Aorta (tissue), 5 donors: ENCODE data around the gene XPNPEP3. TPM values are rescaled to one million over a fixed set of nuclear protein-coding genes. Genes with fewer than 3 reads are reported as not detected.
"Not testable (repeated sequence)": the region's sequence is repeated elsewhere in the genome, so short reads cannot be mapped to it uniquely, and the experiment has no call there.

Source experiments
- ATAC-seq: fragments of 200-7000 bp; cut with Tn5 transposase; one replicate; pipeline ENCODE4 v1.9.1; 2022; ENCODE audit warnings: moderate library complexity; ENCODE audit not compliant: low FRiP score
- DNase-seq, 2 donors: peaks; one replicate each; pipeline ENCODE4 v3.0.0-alpha.2; 2020
- H3K27ac ChIP-seq, 2 donors: one replicate each; pipeline ENCODE4 v1.5.1; 2013; ENCODE audit warnings: low read length in 2 of 2, mild to moderate bottlenecking in 2 of 2, moderate library complexity in 2 of 2, control low read depth in 1 of 2, inconsistent platforms in 1 of 2, low read depth in 1 of 2
- H3K27me3 ChIP-seq, 2 donors: one replicate each; pipeline ENCODE4 v1.6.1; 2013; ENCODE audit warnings: control low read depth in 1 of 2, low read length in 1 of 2, mild to moderate bottlenecking in 1 of 2, moderate library complexity in 1 of 2; ENCODE audit not compliant: insufficient read depth in 2 of 2, control insufficient read depth in 1 of 2
- H3K36me3 ChIP-seq, 2 donors: one replicate each; pipeline ENCODE4 v1.6.1; 2013; ENCODE audit warnings: control low read depth in 1 of 2, low read length in 1 of 2, mild to moderate bottlenecking in 1 of 2; ENCODE audit not compliant: insufficient read depth in 2 of 2, control insufficient read depth in 1 of 2
- H3K4me1 ChIP-seq, 2 donors: one replicate each; pipeline ENCODE4 v1.6.1; 2013; ENCODE audit warnings: low read length in 2 of 2, control low read depth in 1 of 2, mild to moderate bottlenecking in 1 of 2, moderate library complexity in 1 of 2; ENCODE audit not compliant: insufficient read depth in 2 of 2, control insufficient read depth in 1 of 2
- H3K4me3 ChIP-seq, 2 donors: one replicate each; pipeline ENCODE4 v1.5.1; 2013; ENCODE audit warnings: low read length in 2 of 2, control low read depth in 1 of 2, mild to moderate bottlenecking in 1 of 2
- H3K9me3 ChIP-seq: one replicate; pipeline ENCODE4 v1.6.1; 2013; ENCODE audit warnings: mild to moderate bottlenecking, low read length; ENCODE audit not compliant: control insufficient read depth
- WGBS, 2 donors: extraction: QIAGEN DNeasy Blood & Tissue Kit; methylation state at CpG; one replicate each; pipeline ENCODE4 v1.1.7; 2013; 5-methylcytosine and 5-hydroxymethylcytosine counted together
- intact Hi-C, 2 donors: fragments of 100-400 bp; cut with DNase I; formaldehyde crosslinking; loops; one replicate each; pipeline versions ENCODE4 v1.14.2 to v1.15.0; 2022
- polyA plus RNA-seq, 2 donors: library from polyadenylated mRNA; stranded (reverse); fragments of 200-250 nt; gene quantifications; one replicate each; pipeline ENCODE4 v1.2.3, GENCODE V29; 2013
- total RNA-seq, 2 donors: library from RNA; stranded (reverse); fragmentation: NEBNext Ultra II Directional; extraction: Animal tissue kit (Norgen Biotek cat#: 25700); gene quantifications; one replicate each; pipeline ENCODE4 v1.2.1, GENCODE V29; 2021
- donor health status: healthy with polysubstance abuse.
- donor health status: Bipolar disorder and iron deficiency.
- donor health status: DM: no; HTN: no; CAD: no.
- donor health status: DM: no; HTN: no; CAD: no.
- donor health status: DM: yes; HTN: yes; CAD: no.

Gene XPNPEP3
- total and polyA plus RNA-seq, 4 donors: 0.38 to 14.9 (median 7.1) TPM

- peaks cover 0 to 2% of the 10 kb centered on the region in 2 donors for H3K4me1 ChIP-seq
- no peaks in the 10 kb centered on the region for H3K9me3 ChIP-seq
- DNase-seq (no peak), ATAC-seq (no peak)
- H3K36me3 ChIP-seq: no peaks in the 10 kb centered on the region
- intact Hi-C loops: no loop called here
- no peak overlapping the region for H3K27ac ChIP-seq
- 26 to 28% methylated on average over 3 of the region's 3 CpGs for WGBS, 2 donors
- H3K27me3 ChIP-seq: no peaks in the 10 kb centered on the region
- no peak overlapping the region for H3K4me3 ChIP-seq
These were observed 3.0 kb upstream of the XPNPEP3 start for GRCh38 chr22:40853961-40854360.

- Histone ChIP-seq H3K9me3 (no peaks in the 10 kb centered on the region), H3K27ac (no peak overlapping the region), H3K36me3 (no peaks in the 10 kb centered on the region), H3K4me1 (peaks cover 0 to 3% of the 10 kb centered on the region in 2 donors), H3K4me3 (peak overlapping the region; percentile 29 to 66), H3K27me3 (no peaks in the 10 kb centered on the region)
- ATAC-seq (no peak), DNase-seq (peak in 1 of 2 donors; percentile 44)
- intact Hi-C loops: no loop called here
- WGBS, 2 donors: 34 to 35% methylated on average over 20 of the region's 20 CpGs
These were observed 1.6 kb upstream of the XPNPEP3 start for GRCh38 chr22:40855071-40855978.

- peaks cover 0 to 3% of the 10 kb centered on the region in 2 donors for H3K4me1 ChIP-seq
- H3K27me3 ChIP-seq: no peaks in the 10 kb centered on the region
- peak overlapping the region; percentile 29 to 84 for H3K27ac ChIP-seq
- DNase-seq (peak; percentile 65 to 82), ATAC-seq (peak; percentile 49)
- H3K36me3 ChIP-seq: no peaks in the 10 kb centered on the region
- intact Hi-C loops: no loop called here
- peak overlapping the region; percentile 29 to 66 for H3K4me3 ChIP-seq
- H3K9me3 ChIP-seq: no peaks in the 10 kb centered on the region
- WGBS, 2 donors: 0% methylated on average over 26 to 29 of the region's 29 CpGs
These were observed 902 bp upstream of the XPNPEP3 start for GRCh38 chr22:40855979-40856512.

- DNase-seq: no peak
- H3K4me3 ChIP-seq: peak overlapping the region; percentile 59 to 83
- no peaks in the 10 kb centered on the region for H3K36me3 ChIP-seq
- 2 to 4% methylated on average over 18 of the region's 18 CpGs for WGBS, 2 donors
- no peaks in the 10 kb centered on the region for H3K27me3 ChIP-seq
- H3K4me1 ChIP-seq: peaks cover 0 to 3% of the 10 kb centered on the region in 2 donors
- ATAC-seq: no peak
- H3K9me3 ChIP-seq: no peaks in the 10 kb centered on the region
- peak overlapping the region in 1 of 2 donors; percentile 71 for H3K27ac ChIP-seq
- intact Hi-C loops: no loop called here
These were observed 434 bp downstream of the XPNPEP3 start for GRCh38 chr22:40857309-40857855.

- Histone ChIP-seq H3K4me1 (peaks cover 0 to 1% of the 10 kb centered on the region in 2 donors), H3K27ac (no peak within 1 kb of the TSS), H3K9me3 (no peaks in the 10 kb centered on the region), H3K36me3 (no peaks in the 10 kb centered on the region), H3K27me3 (no peaks in the 10 kb centered on the region), H3K4me3 (no peak within 1 kb of the TSS)
- intact Hi-C loops: no loop called here
- WGBS, 2 donors: 87 to 93% methylated on average over 3 of the region's 3 CpGs
- ATAC-seq: no peak
- no peak for DNase-seq
These were observed 5.1 kb downstream of the XPNPEP3 start, which contains the start of gene DNAJB7 for GRCh38 chr22:40862013-40862412. TSS of gene DNAJB7 (minus strand) at chr22:40862113. CDS start at chr22:40861994, 119 bp downstream.

GRCh38 chr22:40862537-40862936 is 5.6 kb downstream of the XPNPEP3 start:
- ATAC-seq: no peak
- Histone ChIP-seq H3K36me3 (no peaks in the 10 kb centered on the region), H3K9me3 (no peaks in the 10 kb centered on the region), H3K27me3 (no peaks in the 10 kb centered on the region), H3K4me1 (peaks cover 0 to 1% of the 10 kb centered on the region in 2 donors), H3K4me3 (no peak overlapping the region), H3K27ac (no peak overlapping the region)
- intact Hi-C loops: no loop called here
- DNase-seq: no peak
- 91 to 94% methylated on average over 2 of the region's 2 CpGs for whole genome bisulfite sequencing, 2 donors

GRCh38 chr22:40867109-40867508 is 10.2 kb downstream of the XPNPEP3 start:
- intact Hi-C loops: no loop called here
- Histone ChIP-seq H3K27me3 (no peaks in the 10 kb centered on the region), H3K27ac (no peak overlapping the region), H3K9me3 (no peaks in the 10 kb centered on the region), H3K36me3 (no peaks in the 10 kb centered on the region), H3K4me1 (no peaks in the 10 kb centered on the region), H3K4me3 (no peak overlapping the region)
- WGBS, 2 donors: 86 to 88% methylated on average over 2 of the region's 2 CpGs
- no peak for DNase-seq
- no peak for ATAC-seq

- ATAC-seq, intact Hi-C loops: not testable (repeated sequence)
- 90 to 93% methylated on average over 6 of the region's 6 CpGs for WGBS, 2 donors
These were observed 11.4 kb downstream of the XPNPEP3 start for GRCh38 chr22:40868379-40868778.

More at GRCh38 chr22:40868379-40868778, 11.4 kb downstream of the XPNPEP3 start:
- not testable (repeated sequence) for H3K4me3 ChIP-seq, DNase-seq, H3K27me3 ChIP-seq, H3K36me3 ChIP-seq, H3K4me1 ChIP-seq, H3K9me3 ChIP-seq, H3K27ac ChIP-seq
